ENCODE data around the gene FANK1. TPM values are rescaled to one million over a fixed set of nuclear protein-coding genes. Genes with fewer than 3 reads are reported as not detected.

The FANK1 gene
- total RNA-seq, 4 donors from 2014 or later = 0.24 to 0.61 (median 0.42) TPM; not detected in 1

GRCh38 chr10:125928928-125929585, 32.7 kb downstream of the FANK1 start:
- no peak overlapping the region for H3K4me3 ChIP-seq
- no peak overlapping the region for H3K27ac ChIP-seq
- TF ChIP-seq CTCF (IDR thresholded peaks at IDR 0.05 in 4 of 5, conservative IDR thresholded peaks at IDR 0.05 in 1 of 5) = no peak
- TF ChIP-seq POLR2A (IDR thresholded peaks at IDR 0.05) = no peak
- no peaks in the 10 kb centered on the region for H3K9me3 ChIP-seq
- H3K27me3 ChIP-seq = no peaks in the 10 kb centered on the region
- no peak for DNase-seq
- in situ Hi-C loops (cut with MboI; ENCODE audit: low sequenced_read_pairs in 4 of 4) = no loop called here
- H3K4me1 ChIP-seq = no peaks in the 10 kb centered on the region
- no peak for ATAC-seq
- intact Hi-C loops (cut with DNase I; ENCODE audit: low total_unique reads) = no loop called here
- H3K36me3 ChIP-seq = no peaks in the 10 kb centered on the region

DNA sequence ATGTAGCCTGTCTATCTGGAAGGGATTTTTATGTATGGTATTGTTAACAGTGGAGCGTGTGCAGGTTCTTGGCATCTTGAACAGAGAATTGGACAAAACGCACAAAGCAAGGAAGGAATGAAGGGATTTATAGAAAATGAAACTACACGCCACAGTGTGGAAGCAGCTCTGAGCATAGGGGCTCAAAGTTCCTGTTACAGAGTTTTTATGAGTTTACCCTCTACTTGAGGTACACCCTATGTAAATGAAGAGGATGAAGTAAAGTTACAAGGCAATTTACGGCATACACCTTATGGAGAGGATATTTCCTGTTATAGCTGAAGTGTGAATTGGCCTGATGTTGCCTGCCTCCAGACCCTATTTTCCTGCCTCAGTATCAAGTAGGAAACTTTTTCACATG, 33.3 kb downstream of the FANK1 start:
- no peak for TF ChIP-seq CTCF (IDR thresholded peaks at IDR 0.05 in 4 of 5, conservative IDR thresholded peaks at IDR 0.05 in 1 of 5)
- no peak for TF ChIP-seq POLR2A (IDR thresholded peaks at IDR 0.05)
- ATAC-seq (no peak), DNase-seq (no peak)
- no peaks in the 10 kb centered on the region for H3K36me3 ChIP-seq
- in situ Hi-C loops (cut with MboI; ENCODE audit: low sequenced_read_pairs in 4 of 4) (no loop called here), intact Hi-C loops (cut with DNase I; ENCODE audit: low total_unique reads) (no loop called here)
- H3K27ac ChIP-seq = no peak overlapping the region
- no peaks in the 10 kb centered on the region for H3K4me1 ChIP-seq
- no peaks in the 10 kb centered on the region for H3K27me3 ChIP-seq
- H3K4me3 ChIP-seq = no peak overlapping the region
- H3K9me3 ChIP-seq = no peaks in the 10 kb centered on the region

DNA sequence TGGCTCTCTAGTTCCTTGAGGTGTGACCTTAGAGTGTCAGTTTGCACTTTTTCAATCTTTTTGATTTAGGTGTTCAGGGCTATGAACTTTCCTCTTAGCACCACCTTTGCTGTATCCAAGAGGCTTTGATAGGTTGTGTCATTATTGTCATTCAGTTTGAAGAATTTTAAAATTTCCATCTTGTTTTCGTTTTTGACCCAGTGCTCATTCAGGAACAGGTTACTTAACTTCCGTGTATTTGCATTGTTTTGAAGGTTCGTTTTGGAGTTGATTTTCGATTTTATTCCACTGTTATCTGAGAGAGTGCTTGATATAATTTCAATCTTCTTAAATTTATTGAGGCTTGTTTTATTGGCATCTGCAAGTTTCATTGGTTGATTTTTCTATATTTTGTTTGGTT, 37.3 kb downstream of the FANK1 start:
- Histone ChIP-seq H3K27me3 (no peaks in the 10 kb centered on the region), H3K4me3 (no peak overlapping the region), H3K9me3 (no peaks in the 10 kb centered on the region), H3K4me1 (no peaks in the 10 kb centered on the region), H3K27ac (no peak overlapping the region), H3K36me3 (no peaks in the 10 kb centered on the region)
- intact Hi-C loops (cut with DNase I; ENCODE audit: low total_unique reads) (no loop called here), in situ Hi-C loops (cut with MboI; ENCODE audit: low sequenced_read_pairs in 4 of 4) (no loop called here)
- TF ChIP-seq CTCF (IDR thresholded peaks at IDR 0.05 in 4 of 5, conservative IDR thresholded peaks at IDR 0.05 in 1 of 5) (no peak), POLR2A (IDR thresholded peaks at IDR 0.05) (no peak)
- ATAC-seq (no peak), DNase-seq (no peak)

DNA sequence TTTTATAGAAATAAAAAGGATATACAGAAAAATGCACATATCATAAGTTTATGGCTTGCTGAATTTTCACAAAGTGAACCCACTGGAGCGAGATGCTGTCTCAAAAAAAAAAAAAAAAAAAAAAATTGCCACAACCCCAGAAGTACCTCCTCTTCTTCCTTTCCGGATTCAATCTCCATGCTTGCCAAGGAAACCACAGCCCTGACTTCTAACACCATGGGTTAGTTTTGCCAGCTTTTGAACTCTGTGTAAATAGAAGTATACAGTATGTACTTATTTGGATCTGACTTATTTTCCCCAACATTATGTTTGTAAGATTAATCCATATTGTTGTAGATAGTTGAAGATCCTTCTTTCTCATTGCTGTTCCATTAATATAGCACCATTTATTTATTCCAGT, 40.0 kb downstream of the FANK1 start:
- intact Hi-C loops (cut with DNase I; ENCODE audit: low total_unique reads) = no loop called here
- no peak for TF ChIP-seq POLR2A (IDR thresholded peaks at IDR 0.05)
- no peak for TF ChIP-seq CTCF (IDR thresholded peaks at IDR 0.05 in 4 of 5, conservative IDR thresholded peaks at IDR 0.05 in 1 of 5)
- Histone ChIP-seq H3K36me3 (no peaks in the 10 kb centered on the region), H3K27me3 (no peaks in the 10 kb centered on the region), H3K4me1 (no peaks in the 10 kb centered on the region), H3K4me3 (no peak overlapping the region), H3K27ac (no peak overlapping the region), H3K9me3 (no peaks in the 10 kb centered on the region)
- ATAC-seq = no peak
- in situ Hi-C loops (cut with MboI; ENCODE audit: low sequenced_read_pairs in 4 of 4) = no loop called here
- no peak for DNase-seq

DNA sequence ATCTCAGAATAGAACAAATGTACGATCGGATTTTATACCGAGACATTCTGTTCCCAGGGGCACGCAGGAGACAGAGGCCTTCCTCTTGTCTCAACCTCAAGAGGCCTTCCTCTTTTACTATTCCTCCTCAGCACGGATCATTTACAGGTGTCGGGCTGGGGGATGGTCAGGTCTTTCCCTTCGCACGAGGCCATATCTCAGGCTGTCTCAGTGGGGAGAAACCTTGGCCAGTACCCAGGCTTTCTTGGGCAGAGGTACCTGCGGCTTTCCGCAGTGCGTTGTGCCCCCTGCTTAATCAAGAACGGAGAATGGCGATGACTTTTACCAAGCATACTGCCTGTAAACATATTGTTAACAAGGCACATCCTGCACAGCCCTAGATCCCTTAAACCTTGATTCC, 44.2 kb downstream of the FANK1 start:
- DNase-seq (no peak), ATAC-seq (no peak)
- intact Hi-C loops (cut with DNase I; ENCODE audit: low total_unique reads) (no loop called here), in situ Hi-C loops (cut with MboI; ENCODE audit: low sequenced_read_pairs in 4 of 4) (no loop called here)
- no peaks in the 10 kb centered on the region for H3K36me3 ChIP-seq
- TF ChIP-seq POLR2A (IDR thresholded peaks at IDR 0.05) = no peak
- no peak for TF ChIP-seq CTCF (IDR thresholded peaks at IDR 0.05 in 4 of 5, conservative IDR thresholded peaks at IDR 0.05 in 1 of 5)
- H3K4me3 ChIP-seq = no peak overlapping the region
- H3K9me3 ChIP-seq = no peaks in the 10 kb centered on the region
- no peaks in the 10 kb centered on the region for H3K27me3 ChIP-seq
- H3K4me1 ChIP-seq = no peaks in the 10 kb centered on the region
- H3K27ac ChIP-seq = no peak overlapping the region
